MCF 10A (cell line): ENCODE data around the gene IQSEC1. TPM values are rescaled to one million over a fixed set of nuclear protein-coding genes. Genes with fewer than 3 reads are reported as not detected.

Experiments used
- BruUV-seq: library from RNA; stranded (reverse); fragments of 400-500 nt; replicated peaks from 2 replicates; lab custom pipeline; 2021; lab: Mats Ljungman, UMichigan
- CTCF ChIA-PET: fragments of 300-600 bp; sonication (Branson Sonifier 250); formaldehyde crosslinking; extraction: SDS; loops from one replicate; lab custom pipeline; 2021; ENCODE audit warnings: antibody characterized with exemption, inconsistent platforms; lab: Yijun Ruan, JAX
- POLR2A ChIA-PET: fragments of 300-600, 350-650 bp; sonication (Branson Sonifier 250); formaldehyde crosslinking; extraction: SDS; loops from one replicate; lab custom pipeline; 2020; ENCODE audit warnings: antibody characterized with exemption, inconsistent platforms; lab: Yijun Ruan, JAX
- DNase-seq: peaks from one replicate; pipeline ENCODE4 v3.0.0-alpha.2; 2018; ENCODE audit not compliant: unreplicated experiment
- H3K27ac Mint-ChIP-seq: one replicate; pipeline ENCODE4 v1.8.0; 2022; ENCODE audit warnings: mild to moderate bottlenecking, low read depth, mixed read lengths; ENCODE audit not compliant: unreplicated experiment
- H3K27me3 Mint-ChIP-seq: one replicate; pipeline ENCODE4 v1.8.0; 2022; ENCODE audit warnings: mixed read lengths; ENCODE audit not compliant: insufficient read depth, unreplicated experiment
- H3K36me3 Mint-ChIP-seq: one replicate; pipeline ENCODE4 v1.8.0; 2022; ENCODE audit warnings: mild to moderate bottlenecking, moderate library complexity, mixed read lengths; ENCODE audit not compliant: insufficient read depth, unreplicated experiment
- H3K4me1 Mint-ChIP-seq: one replicate; pipeline ENCODE4 v1.8.0; 2022; ENCODE audit warnings: mixed read lengths; ENCODE audit not compliant: insufficient read depth, unreplicated experiment
- H3K4me3 Mint-ChIP-seq: one replicate; pipeline ENCODE4 v1.8.0; 2022; ENCODE audit warnings: mild to moderate bottlenecking, moderate library complexity, mixed read lengths; ENCODE audit not compliant: unreplicated experiment
- H3K9me3 Mint-ChIP-seq: one replicate; pipeline ENCODE4 v1.8.0; 2022; ENCODE audit warnings: mixed read lengths; ENCODE audit not compliant: unreplicated experiment
- intact Hi-C: fragments of 100-400 bp; cut with micrococcal nuclease; formaldehyde crosslinking; loops from 2 replicates; pipeline ENCODE4 v1.14.1; 2022
- total RNA-seq: library from RNA; stranded (reverse); gene quantifications from 2 replicates; pipeline ENCODE4 v1.2.3, GENCODE V29; 2022
- TF ChIP-seq, protein P1 (sequence below): fragments of 200-600 bp; IDR thresholded peaks from one replicate; pipeline ENCODE4 v1.8.0; 2022; ENCODE audit warnings: antibody characterized with exemption, mild to moderate bottlenecking; ENCODE audit not compliant: unreplicated experiment

The IQSEC1 gene
- total RNA-seq, 1 experiment from 2014 or later: 18.7 TPM

DNA sequence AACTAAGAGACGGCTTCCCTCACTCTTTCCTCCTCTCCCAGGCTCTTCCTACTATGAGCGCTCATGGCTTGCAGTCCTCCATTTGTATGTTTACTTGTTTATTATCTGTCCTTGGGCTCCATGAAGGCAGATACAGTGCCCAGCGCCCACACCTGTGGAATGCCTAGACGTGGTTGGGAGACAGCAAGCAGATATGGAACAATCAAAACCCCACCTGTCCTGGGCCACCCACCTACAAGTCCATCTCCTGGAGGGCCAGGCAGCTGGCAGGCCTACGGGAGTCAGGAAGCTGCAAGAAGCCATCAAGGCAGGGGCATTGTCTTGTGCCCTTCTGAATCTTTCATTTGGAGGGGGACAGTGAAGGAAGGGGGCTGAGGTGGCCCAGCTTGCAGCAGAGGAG lies 104.7 kb downstream of the IQSEC1 start:
- no TSS peak for BruUV-seq
- Mint-ChIP-seq H3K4me3 (peak overlapping the region; percentile 91), H3K27ac (no peak overlapping the region), H3K36me3 (no peaks in the 10 kb centered on the region), H3K4me1 (peaks cover 19% of the 10 kb centered on the region), H3K27me3 (peaks cover 16% of the 10 kb centered on the region), H3K9me3 (no peaks in the 10 kb centered on the region)
- POLR2A ChIA-PET: interaction anchor here (0.6 kb wide), 1 partner anchor 1610 kb away, joined by 3 read pairs; no protein-coding TSS in a partner anchor
- CTCF ChIA-PET: interaction anchor here (0.6 kb wide), 2 partner anchors 14 to 1913 kb away, joined by 3 read pairs; no protein-coding TSS in a partner anchor
- TF ChIP-seq, protein P1, sequence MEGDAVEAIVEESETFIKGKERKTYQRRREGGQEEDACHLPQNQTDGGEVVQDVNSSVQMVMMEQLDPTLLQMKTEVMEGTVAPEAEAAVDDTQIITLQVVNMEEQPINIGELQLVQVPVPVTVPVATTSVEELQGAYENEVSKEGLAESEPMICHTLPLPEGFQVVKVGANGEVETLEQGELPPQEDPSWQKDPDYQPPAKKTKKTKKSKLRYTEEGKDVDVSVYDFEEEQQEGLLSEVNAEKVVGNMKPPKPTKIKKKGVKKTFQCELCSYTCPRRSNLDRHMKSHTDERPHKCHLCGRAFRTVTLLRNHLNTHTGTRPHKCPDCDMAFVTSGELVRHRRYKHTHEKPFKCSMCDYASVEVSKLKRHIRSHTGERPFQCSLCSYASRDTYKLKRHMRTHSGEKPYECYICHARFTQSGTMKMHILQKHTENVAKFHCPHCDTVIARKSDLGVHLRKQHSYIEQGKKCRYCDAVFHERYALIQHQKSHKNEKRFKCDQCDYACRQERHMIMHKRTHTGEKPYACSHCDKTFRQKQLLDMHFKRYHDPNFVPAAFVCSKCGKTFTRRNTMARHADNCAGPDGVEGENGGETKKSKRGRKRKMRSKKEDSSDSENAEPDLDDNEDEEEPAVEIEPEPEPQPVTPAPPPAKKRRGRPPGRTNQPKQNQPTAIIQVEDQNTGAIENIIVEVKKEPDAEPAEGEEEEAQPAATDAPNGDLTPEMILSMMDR: no peak
- DNase-seq: no peak
- intact Hi-C loops: no loop called here

DNA sequence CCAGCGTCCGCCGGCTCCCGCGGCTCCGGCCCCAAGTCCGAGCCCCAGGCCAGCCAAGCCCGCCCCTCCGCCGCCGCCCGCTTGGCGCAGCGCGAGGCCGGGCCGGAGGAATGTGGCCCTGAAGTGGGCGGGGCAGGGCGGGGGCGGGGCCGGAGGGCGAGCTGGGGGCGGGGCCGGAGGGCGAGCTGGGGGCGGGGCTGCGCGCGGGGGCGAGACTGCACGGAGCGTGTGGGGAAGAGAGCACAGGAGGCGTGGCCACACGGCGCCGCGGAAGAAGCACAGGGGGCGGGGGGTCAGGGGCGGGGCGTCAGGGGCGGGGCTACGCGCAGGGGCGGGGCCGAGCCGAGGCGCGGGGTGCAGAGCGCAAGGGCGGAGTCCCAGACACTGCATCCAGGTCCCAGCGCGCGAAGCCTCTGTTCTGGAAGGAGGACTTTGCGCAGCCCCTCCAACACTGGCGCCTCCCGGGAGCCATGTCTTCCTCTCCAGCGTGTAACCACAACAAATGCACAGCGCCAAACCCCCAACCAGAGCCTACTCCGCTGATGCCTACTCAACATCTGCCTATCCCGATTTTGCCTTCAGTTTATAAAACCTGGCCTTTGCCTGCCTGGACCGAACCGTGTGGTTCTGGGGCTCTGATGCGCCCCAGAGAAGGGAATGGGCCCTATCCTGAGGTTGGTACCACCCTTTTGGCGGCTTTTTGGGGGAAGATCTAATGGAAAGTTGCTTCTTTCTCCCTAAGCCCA lies 105.5 kb downstream of the IQSEC1 start:
- Mint-ChIP-seq H3K36me3 (no peaks in the 10 kb centered on the region), H3K4me1 (peaks cover 19% of the 10 kb centered on the region), H3K27me3 (peaks cover 16% of the 10 kb centered on the region), H3K27ac (no peak overlapping the region), H3K4me3 (peak overlapping the region; percentile 91), H3K9me3 (no peaks in the 10 kb centered on the region)
- POLR2A ChIA-PET: interaction anchor here (0.5 to 1.5 kb wide), 5 partner anchors 20 to 924 kb away, joined by 3 to 5 read pairs (median 4); partner anchors contain the start of gene RPL32
- BruUV-seq: no TSS peak
- TF ChIP-seq, protein P1: no peak
- intact Hi-C loops: no loop called here
- peak; percentile 82 for DNase-seq
- CTCF ChIA-PET: interaction anchor here (0.6 to 0.9 kb wide), 4 partner anchors 15 to 1914 kb away, joined by 3 read pairs; no protein-coding TSS in a partner anchor

DNA sequence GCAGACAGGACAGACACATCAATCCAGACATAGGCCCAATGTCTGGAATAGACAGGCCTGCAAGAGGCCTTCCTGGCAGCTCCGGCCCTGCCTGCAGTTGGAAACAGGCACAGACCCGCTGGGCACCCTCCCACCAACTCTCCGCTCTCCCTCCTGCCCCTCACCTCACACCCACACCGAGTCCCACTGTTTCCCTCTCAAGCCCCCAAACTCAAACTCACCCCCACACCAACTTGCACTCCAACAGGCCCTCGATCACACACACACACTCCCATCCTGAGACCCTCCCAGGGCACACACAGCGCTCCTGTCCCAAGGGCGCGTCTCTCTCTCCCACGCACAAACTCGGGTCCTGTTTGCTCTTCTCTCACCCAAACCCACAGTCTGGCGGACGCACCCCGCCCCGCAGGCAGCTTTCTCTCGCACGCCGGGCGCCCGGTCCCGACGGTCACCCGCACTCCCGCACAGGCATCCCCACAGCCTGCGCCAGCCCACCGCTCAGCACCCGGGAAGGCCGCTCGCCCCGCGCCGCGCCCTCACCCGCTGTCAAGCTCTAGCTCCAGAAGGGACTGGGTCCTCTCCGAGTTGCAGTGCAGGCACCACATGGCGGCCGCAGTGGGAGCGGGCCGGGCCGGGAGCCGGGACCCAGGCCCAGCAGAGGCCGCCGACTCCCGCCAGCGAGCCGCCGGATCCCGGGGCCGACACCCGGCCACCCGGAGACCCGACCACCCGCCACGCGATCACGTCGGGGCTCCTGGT lies 106.2 kb downstream of the IQSEC1 start:
- Mint-ChIP-seq H3K27ac (peak overlapping the region; percentile 80), H3K4me1 (peaks cover 19% of the 10 kb centered on the region), H3K36me3 (peaks cover under 1% of the 10 kb centered on the region), H3K4me3 (peak overlapping the region; percentile 91), H3K9me3 (no peaks in the 10 kb centered on the region), H3K27me3 (peaks cover 16% of the 10 kb centered on the region)
- TF ChIP-seq, protein P1: no peak
- BruUV-seq: no TSS peak
- intact Hi-C loops: no loop called here
- ChIA-PET POLR2A (interaction anchor here (0.5 to 1.5 kb wide), 9 partner anchors 12 to 925 kb away, joined by 3 to 5 read pairs (median 4); partner anchors contain the start of gene RPL32), CTCF (interaction anchor here (0.5 to 2.9 kb wide), 8 partner anchors 17 to 1982 kb away, joined by 3 to 7 read pairs (median 3); no protein-coding TSS in a partner anchor)
- no peak for DNase-seq
